Activated gamma-delta T cell treated with anti-CD3 and anti-CD28 coated beads, Interleukin-2, amount 50 U/mL, for 16 hours (primary cell): ENCODE results near the gene COMTD1.
"Not testable (repeated sequence)": the region's sequence is repeated elsewhere in the genome, so short reads cannot be mapped to it uniquely, and the experiment has no call there.

Experiments
- DNase-seq: peaks from one replicate; pipeline ENCODE4 v3.0.0-alpha.2; 2020; ENCODE audit warnings: low read depth

Gene COMTD1

DNA sequence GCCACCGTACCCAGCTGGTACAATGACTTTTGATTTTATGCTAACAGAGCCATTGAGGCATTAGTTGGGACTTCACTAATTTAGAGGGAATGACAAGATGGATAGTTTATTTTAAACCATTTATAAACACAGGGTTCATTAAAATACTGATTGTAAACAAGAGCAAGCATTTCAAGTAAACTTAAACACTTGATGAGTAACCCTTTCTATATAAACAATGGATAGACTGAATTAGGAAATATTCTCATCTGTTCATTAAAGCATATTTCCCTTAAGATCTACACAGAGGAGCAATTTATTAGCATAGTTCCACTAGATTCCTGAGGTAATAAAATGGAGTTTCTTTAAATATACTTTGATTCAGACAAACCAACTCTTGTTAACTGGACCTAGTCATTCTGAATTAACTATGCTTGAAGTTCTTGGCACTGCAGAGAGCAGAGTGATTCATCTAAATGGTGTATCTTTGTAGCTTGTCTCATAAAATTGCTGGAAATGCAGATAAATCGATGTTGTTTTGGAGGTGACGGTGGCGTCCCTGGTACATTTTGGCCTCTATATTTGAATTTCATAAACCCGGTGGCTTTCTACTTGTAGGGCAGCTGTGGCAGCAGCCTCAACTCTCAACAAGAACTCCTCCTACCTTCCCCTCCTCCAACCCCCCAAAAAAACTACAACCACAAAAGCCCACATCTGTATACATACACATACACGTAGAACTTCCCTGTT, 40.6 kb downstream of the COMTD1 start:
- DNase-seq: no peak

DNA sequence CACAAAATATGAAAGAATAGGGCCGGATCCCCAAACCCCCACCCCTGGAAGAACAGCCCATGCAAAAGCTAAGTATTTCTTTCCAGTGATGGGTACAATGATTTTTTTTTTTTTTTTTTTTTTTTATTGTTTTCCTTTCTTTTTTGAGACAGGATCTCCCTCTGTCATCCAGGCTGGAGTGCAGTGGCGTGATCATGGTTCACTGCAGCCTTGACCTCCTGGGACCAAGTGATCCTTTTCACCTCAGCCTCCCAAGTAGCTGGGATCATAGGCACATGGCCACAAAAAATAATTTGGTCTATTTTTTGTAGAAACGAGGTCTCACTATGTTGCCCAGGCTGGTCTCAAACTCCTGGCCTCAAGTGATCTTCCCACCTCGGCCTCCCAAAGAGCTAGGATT, 41.1 kb downstream of the COMTD1 start:
- not testable (repeated sequence) for DNase-seq

DNA sequence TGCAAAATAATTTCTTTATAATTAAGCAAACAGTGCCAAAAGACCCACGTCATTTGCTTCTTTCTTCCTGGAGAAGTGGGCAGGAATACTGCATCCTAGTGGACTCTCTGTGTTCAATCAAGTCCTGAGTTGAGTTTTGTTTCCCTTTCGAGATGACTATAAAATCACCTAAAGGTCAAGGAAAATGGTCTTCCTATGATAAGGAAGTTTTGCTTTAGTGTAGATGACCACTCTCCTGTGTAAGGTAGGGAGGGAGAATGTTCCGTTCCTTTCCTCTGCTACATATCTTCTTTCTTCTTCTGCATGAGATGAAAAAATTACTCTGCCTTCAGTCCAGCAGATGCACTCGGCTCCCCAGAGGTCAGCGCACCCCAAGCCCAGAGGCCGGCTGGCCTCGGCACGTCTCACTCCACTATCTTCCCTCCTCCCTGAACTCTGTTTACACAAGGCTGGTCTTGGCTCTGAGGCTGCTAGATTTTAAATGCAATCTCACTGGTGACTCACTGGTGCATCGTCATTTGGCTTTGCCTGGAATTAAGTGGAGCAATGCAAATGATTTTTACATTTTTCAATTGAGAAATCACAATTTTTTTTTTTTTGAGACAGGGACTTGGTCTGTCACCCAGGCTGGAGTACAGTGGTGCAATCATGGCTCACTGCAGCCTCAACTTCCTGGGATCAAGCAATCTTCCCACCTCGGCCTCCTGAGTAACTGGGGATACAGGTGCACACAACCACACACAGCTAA, 43.8 kb downstream of the COMTD1 start:
- no peak for DNase-seq

DNA sequence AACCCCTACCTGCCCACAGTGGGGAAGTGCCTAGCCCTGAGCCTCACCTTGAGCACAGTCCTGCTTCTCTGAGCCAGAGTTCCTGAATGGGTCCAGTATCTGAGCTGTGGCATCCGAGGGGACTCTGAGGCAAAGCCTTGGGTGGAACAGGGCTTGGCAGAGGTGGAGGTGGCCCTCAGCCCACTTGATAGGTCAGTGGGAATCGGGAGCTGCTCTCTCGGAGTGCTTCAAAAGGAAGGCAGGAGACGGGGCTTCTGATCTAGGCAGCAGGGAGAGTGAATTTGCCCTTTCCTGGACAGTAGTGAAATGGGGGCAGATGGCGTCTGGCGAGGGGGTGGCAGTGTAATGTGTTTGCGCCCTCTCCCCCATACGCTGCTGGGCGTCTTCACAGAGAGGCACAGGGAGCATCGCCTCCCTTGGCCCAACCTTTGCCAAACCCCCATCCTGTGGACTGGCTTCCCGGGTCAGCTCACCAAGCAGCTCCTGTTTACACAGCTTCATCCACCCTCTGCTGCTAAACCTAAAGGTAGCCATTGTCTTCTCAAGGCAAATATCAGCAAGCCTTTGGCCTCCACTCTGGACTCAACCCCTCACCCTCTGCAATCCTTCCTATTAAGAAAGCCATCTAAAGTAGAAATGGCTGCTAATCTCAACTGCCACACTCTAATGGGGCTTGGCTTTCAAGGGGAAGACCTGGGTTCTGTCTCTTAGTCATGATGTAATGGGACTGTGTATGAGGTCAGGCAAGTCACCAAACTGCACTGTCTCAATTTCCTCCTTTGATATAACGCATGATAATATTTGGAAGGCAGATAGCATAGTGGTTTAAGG, 46.3 kb downstream of the COMTD1 start:
- no peak for DNase-seq

DNA sequence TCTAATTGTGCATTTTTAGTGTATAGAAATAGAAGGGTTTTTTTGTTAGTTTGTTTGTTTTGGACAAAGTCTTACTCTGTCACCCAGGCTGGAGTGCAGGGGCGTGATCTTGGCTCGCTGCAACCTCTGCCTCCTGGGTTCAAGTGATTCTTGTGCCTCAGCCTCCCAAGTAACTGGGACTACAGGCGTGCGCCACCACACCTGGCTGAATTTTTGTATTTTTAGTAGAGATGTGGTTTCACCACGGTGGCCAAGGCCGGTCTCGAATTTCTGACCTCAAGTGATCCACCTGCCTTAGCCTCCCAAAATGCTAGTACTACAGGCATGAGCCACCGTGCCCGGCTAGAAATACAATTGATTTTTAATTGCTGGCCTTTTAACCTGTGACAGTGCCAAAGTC, 47.2 kb downstream of the COMTD1 start:
- DNase-seq: not testable (repeated sequence)

DNA sequence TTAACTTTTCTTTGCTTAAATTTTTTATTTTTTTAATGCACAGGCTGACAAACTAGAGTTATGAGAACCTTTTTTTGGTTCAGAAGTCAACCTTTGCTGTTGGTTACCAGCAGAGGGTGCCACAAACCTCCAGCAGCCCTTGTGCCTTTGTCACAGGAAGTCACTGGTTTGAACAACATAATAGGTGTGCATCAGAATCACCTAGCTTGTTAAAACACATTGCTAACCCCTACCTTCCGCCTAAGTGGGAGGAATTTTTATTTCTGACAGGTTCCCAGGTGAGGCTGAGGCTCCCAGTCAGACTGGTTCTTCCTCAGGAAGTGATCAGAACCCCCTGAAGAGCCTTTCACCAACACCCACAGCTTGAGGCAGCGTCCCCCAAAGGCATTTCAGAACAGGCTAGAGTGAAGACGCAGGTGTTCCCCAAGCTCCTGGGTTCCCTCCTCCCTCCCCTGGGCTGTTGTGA, 47.8 kb downstream of the COMTD1 start:
- DNase-seq: peak; percentile 57

DNA sequence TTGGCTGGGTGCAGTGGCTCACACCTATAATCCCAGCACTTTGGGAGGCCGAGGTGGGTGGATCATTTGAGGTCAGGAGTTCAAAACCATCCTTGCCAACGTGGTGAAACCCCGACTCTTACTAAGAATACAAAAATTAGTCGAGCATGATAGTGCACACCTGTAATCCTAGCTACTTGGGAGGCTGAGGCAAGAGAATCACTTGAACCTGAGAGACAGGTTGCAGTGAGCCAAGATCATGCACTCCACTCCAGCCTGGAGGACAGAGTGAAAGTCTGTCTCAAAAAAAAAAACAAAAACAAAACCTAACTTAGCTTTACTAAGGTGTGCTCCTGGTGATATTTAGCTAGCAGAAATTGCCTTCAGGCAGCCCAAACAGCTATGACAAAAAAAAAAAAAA, 49.4 kb downstream of the COMTD1 start:
- DNase-seq: no peak
